ENCODE measurements around the gene SNAPC3.
"Not testable (repeated sequence)": the region's sequence is repeated elsewhere in the genome, so short reads cannot be mapped to it uniquely, and the experiment has no call there.

- TF ChIP-seq CTCF (IDR thresholded peaks at IDR 0.05 in 8 of 11, conservative IDR thresholded peaks at IDR 0.05 in 3 of 11); POLR2A (IDR thresholded peaks at IDR 0.05): not testable (repeated sequence)
Observed at GRCh38 chr9:15379317-15379716, 43.4 kb upstream of the SNAPC3 start.
